K562 (cell line): Measurements from ENCODE around the gene PILRA. TPM values are rescaled to one million over a fixed set of nuclear protein-coding genes. Genes with fewer than 3 reads are reported as not detected.

Experiments used
- ELK3 ChIP-seq: fragments of 450-650 bp; formaldehyde crosslinking; IDR thresholded peaks from 2 replicates; pipeline ENCODE4 v1.4.0; 2020; ENCODE audit warnings: mild to moderate bottlenecking
- FIP1L1 ChIP-seq: fragments of 200-400 bp; formaldehyde crosslinking; IDR thresholded peaks from 2 replicates; pipeline ENCODE4 v1.6.1; 2018; ENCODE audit warnings: mild to moderate bottlenecking, low read depth, low read length; ENCODE audit not compliant: poor library complexity, severe bottlenecking
- FOS ChIP-seq: IDR thresholded peaks from 3 replicates; pipeline ENCODE4 v1.6.1; 2011; ENCODE audit not compliant: insufficient read length; ENCODE audit errors: extremely low read depth
- ILF3 ChIP-seq: fragments of 450-650 bp; IDR thresholded peaks from 2 replicates; pipeline ENCODE4 v1.6.1; 2018; ENCODE audit warnings: antibody characterized with exemption, mild to moderate bottlenecking, moderate library complexity, borderline replicate concordance
- KLF10 ChIP-seq: fragments of 250-450 bp; sonication (Bioruptor Pico); IDR thresholded peaks from 2 replicates; pipeline ENCODE4 v1.6.1; 2021; ENCODE audit warnings: matching md5 sums
- MCM5 ChIP-seq: fragments of 450-650 bp; IDR thresholded peaks from 2 replicates; pipeline ENCODE4 v1.6.1; 2016; ENCODE audit warnings: low read depth
- MEF2D ChIP-seq: conservative IDR thresholded peaks from 2 replicates; pipeline ENCODE4 v1.6.1; 2016; ENCODE audit warnings: low read depth, missing genetic modification characterization, missing compliant biosample characterization
- MGA ChIP-seq: fragments of 450-650 bp; IDR thresholded peaks from 2 replicates; pipeline ENCODE4 v1.6.1; 2016; ENCODE audit warnings: mild to moderate bottlenecking, moderate library complexity
- MNT ChIP-seq, 2 experiments: fragments of 450-650 bp; conservative IDR thresholded peaks; 2 replicates each; pipeline ENCODE4 v1.6.1; 2017; ENCODE audit warnings: mild to moderate bottlenecking in 2 of 2, moderate library complexity in 2 of 2
- NCOA2 ChIP-seq, 2 experiments: fragments of 450-650 bp; IDR thresholded peaks; 2 replicates each; pipeline ENCODE4 v1.6.1; 2018; ENCODE audit warnings: mild to moderate bottlenecking in 2 of 2, moderate library complexity in 1 of 2; ENCODE audit not compliant: partially characterized antibody in 2 of 2
- SETDB1 ChIP-seq: IDR thresholded peaks from one replicate; pipeline ENCODE4 v1.6.1; 2012; ENCODE audit warnings: low read length, control low read depth, inconsistent platforms
- ZNF780A ChIP-seq: fragments of 250-450 bp; sonication (Bioruptor Pico); IDR thresholded peaks from 2 replicates; pipeline ENCODE4 v1.5.0; 2021; ENCODE audit warnings: mild to moderate bottlenecking
- polyA plus RNA-seq, 8 experiments: library from polyadenylated mRNA; depleted of rRNA in 4 of 8; stranded (reverse) in 5 of 8; unstranded in 3 of 8; fragments of >200 nt; fragmentation: Nextera tagmentation in 2 of 8; fragmentation: Illumina TruSeq in 1 of 8; extraction: Ambion mirVana in 2 of 8; extraction: Trizol in 1 of 8; gene quantifications; 2 replicates each; pipeline versions ENCODE4 v1.2.1 to v1.2.3, GENCODE V29; 2011 to 2014; ENCODE audit warnings: inconsistent platforms in 1 of 8, missing spikeins in 1 of 8
- total RNA-seq, 7 experiments: library from RNA; depleted of rRNA in 6 of 7; stranded (reverse); fragments of >200 nt in 6 of 7; fragmentation: Illumina TruSeq in 2 of 7; extraction: Trizol in 2 of 7; gene quantifications; 2 replicates each; pipeline versions ENCODE4 v1.2.1 to v1.2.3, GENCODE V29; 2011 to 2021; ENCODE audit warnings: low replicate concordance in 1 of 7

The PILRA gene
- total and polyA plus RNA-seq, 9 of the 15 experiments (the other 6 are each of a cell fraction or from before 2014, with no cell fraction given), result 0.13 to 1.8 (median 0.62) TPM

GRCh38 chr7:100435401-100436304 lies 62.4 kb downstream of the PILRA start (continued):
- TF ChIP-seq MGA (peak; percentile 87), ELK3 (CRISPR knock-in tag) (0 out of 2 replicates have a peak, but pooled peaks have one; percentile 37), MCM5 (no peak), SETDB1 (no peak), FOS (no peak), MNT (conservative IDR thresholded peaks at IDR 0.05) (peak; percentile 62 to 69), FIP1L1 (peak; percentile 96), NCOA2 (IDR thresholded peaks at IDR 0.05; ENCODE audit: partially characterized antibody in 2 of 2) (no peak), ZNF780A (CRISPR knock-in tag) (no peak), MEF2D (tag) (no peak), KLF10 (CRISPR knock-in tag) (no peak), ILF3 (no peak)
